ENCODE results near the gene FERD3L.

DNA sequence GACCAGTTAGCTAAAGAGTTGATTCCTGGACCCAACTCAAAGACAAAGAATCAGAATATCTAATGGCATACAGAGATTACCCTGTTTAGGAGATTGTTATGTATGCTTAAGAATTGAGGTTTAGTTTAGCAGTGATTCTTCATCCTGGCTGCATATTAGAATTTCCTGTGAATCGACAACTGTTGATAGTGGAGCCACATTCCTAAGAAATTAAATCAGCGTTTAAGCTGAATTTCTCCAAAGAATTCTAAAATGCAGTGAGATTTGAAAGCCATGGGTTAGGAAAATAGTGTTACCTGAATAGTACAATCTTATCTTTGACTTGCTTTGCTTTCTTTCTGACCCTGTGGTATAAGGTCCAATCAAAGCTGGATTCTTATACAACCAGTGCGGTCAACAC is 16.4 kb upstream of the FERD3L start:
- TF ChIP-seq, protein P1, sequence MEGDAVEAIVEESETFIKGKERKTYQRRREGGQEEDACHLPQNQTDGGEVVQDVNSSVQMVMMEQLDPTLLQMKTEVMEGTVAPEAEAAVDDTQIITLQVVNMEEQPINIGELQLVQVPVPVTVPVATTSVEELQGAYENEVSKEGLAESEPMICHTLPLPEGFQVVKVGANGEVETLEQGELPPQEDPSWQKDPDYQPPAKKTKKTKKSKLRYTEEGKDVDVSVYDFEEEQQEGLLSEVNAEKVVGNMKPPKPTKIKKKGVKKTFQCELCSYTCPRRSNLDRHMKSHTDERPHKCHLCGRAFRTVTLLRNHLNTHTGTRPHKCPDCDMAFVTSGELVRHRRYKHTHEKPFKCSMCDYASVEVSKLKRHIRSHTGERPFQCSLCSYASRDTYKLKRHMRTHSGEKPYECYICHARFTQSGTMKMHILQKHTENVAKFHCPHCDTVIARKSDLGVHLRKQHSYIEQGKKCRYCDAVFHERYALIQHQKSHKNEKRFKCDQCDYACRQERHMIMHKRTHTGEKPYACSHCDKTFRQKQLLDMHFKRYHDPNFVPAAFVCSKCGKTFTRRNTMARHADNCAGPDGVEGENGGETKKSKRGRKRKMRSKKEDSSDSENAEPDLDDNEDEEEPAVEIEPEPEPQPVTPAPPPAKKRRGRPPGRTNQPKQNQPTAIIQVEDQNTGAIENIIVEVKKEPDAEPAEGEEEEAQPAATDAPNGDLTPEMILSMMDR (IDR thresholded peaks at IDR 0.05): no peak
- no peak for TF ChIP-seq POLR2AphosphoS5 (IDR thresholded peaks at IDR 0.05; ENCODE audit: low read depth, low read length)
- no peak for TF ChIP-seq REST (IDR thresholded peaks at IDR 0.05; ENCODE audit: insufficient read depth in 1 of 2, low read depth in 2 of 2, low read length in 1 of 2)

Data from Panc1 (cell line).